B cell (primary cell): ENCODE measurements around the gene PHF13. TPM values are rescaled to one million over a fixed set of nuclear protein-coding genes. Genes with fewer than 3 reads are reported as not detected.

Source experiments
- ATAC-seq: fragments of 200-7000 bp; cut with Tn5 transposase; one replicate; pipeline ENCODE4 v1.10.0; 2021; ENCODE audit warnings: low read depth, mild to moderate bottlenecking, moderate number of reproducible peaks, moderate library complexity
- CTCF ChIA-PET: fragments of 350-600 bp; sonication (Branson Sonifier 250); formaldehyde crosslinking; loops from one replicate; lab custom pipeline; 2021; ENCODE audit warnings: antibody characterized with exemption, inconsistent platforms; lab: Charles Lee
- POLR2A ChIA-PET: fragments of 350-600 bp; sonication (Branson Sonifier 250); formaldehyde crosslinking; loops from one replicate; lab custom pipeline; 2021; ENCODE audit warnings: antibody characterized with exemption; lab: Charles Lee
- DNase-seq: peaks from one replicate; pipeline ENCODE4 v3.0.0; 2013
- H2AFZ ChIP-seq: 2 replicates; pipeline ENCODE4 v1.6.1; 2012; ENCODE audit warnings: mild to moderate bottlenecking, low read depth, low read length; ENCODE audit not compliant: insufficient read depth, poor library complexity, severe bottlenecking
- H3K27ac ChIP-seq, 2 donors: 1 replicate in 1 of 2; 2 replicates in 1 of 2; pipeline ENCODE4 v1.5.1; 2012 to 2013; ENCODE audit warnings: low read length in 2 of 2, mild to moderate bottlenecking in 2 of 2, moderate library complexity in 1 of 2
- H3K27me3 ChIP-seq, 4 experiments: fragments of 200-600 bp in 1 of 4; sonication (generic) in 1 of 4; replicated peaks in 1 of 4; 1 replicate in 2 of 4; 2 replicates in 2 of 4; pipeline versions ENCODE4 v1.6.1 to v1.7.0; 2013 to 2016; ENCODE audit warnings: low read length in 3 of 4, mild to moderate bottlenecking in 2 of 4, mixed read lengths in 1 of 4, moderate library complexity in 1 of 4; ENCODE audit not compliant: insufficient read depth in 4 of 4, control insufficient read depth in 3 of 4; ENCODE audit errors: control extremely low read depth in 1 of 4
- H3K36me3 ChIP-seq, 2 experiments: replicated peaks in 1 of 2; 1 replicate in 1 of 2; 2 replicates in 1 of 2; pipeline versions ENCODE4 v1.6.1 to v1.7.1; 2013; ENCODE audit warnings: low read length in 1 of 2; ENCODE audit not compliant: insufficient read depth in 2 of 2, control insufficient read depth in 1 of 2; ENCODE audit errors: control extremely low read depth in 1 of 2, extremely low read depth in 1 of 2
- H3K4me1 ChIP-seq, 2 donors: fragments of 200-600 bp in 1 of 2; sonication (generic) in 1 of 2; 1 replicate in 1 of 2; 2 replicates in 1 of 2; pipeline versions ENCODE4 v1.5.1 to v1.6.1; 2013 to 2017; ENCODE audit warnings: low read length in 2 of 2; ENCODE audit not compliant: control insufficient read depth in 2 of 2, insufficient read depth in 2 of 2
- H3K4me2 ChIP-seq: replicated peaks from 2 replicates; pipeline ENCODE3; 2012; ENCODE audit warnings: mild to moderate bottlenecking, low read depth, low read length; ENCODE audit not compliant: poor library complexity, severe bottlenecking
- H3K4me3 ChIP-seq, 5 experiments: fragments of 200-600 bp in 1 of 5; sonication (generic) in 1 of 5; 1 replicate in 3 of 5; 2 replicates in 2 of 5; pipeline versions ENCODE4 v1.5.1 to v1.7.0; 2011 to 2016; ENCODE audit warnings: low read length in 4 of 5, mild to moderate bottlenecking in 4 of 5, low read depth in 2 of 5, control low read depth in 1 of 5, moderate library complexity in 1 of 5; ENCODE audit not compliant: insufficient read depth in 1 of 5; ENCODE audit errors: control extremely low read depth in 1 of 5, extremely low read depth in 1 of 5
- H3K79me2 ChIP-seq: fragments of 200-600 bp; sonication (generic); one replicate; pipeline ENCODE4 v1.6.0; 2016; ENCODE audit warnings: low read length; ENCODE audit not compliant: control insufficient read depth, insufficient read depth
- H3K9ac ChIP-seq: fragments of 200-600 bp; sonication (generic); 2 replicates; pipeline ENCODE4 v1.6.1; 2017; ENCODE audit warnings: mild to moderate bottlenecking, low read length, moderate library complexity
- H3K9me3 ChIP-seq, 3 donors: one replicate each; pipeline versions ENCODE4 v1.6.1 to v1.7.1; 2013; ENCODE audit warnings: low read length in 2 of 3; ENCODE audit not compliant: control insufficient read depth in 2 of 3, insufficient read depth in 1 of 3; ENCODE audit errors: control extremely low read depth in 1 of 3
- H4K20me1 ChIP-seq: 2 replicates; pipeline ENCODE4 v1.6.0; 2012; ENCODE audit warnings: mild to moderate bottlenecking, low read length; ENCODE audit not compliant: insufficient read depth, control insufficient read depth, poor library complexity, severe bottlenecking
- H3K27ac Mint-ChIP-seq: one replicate; pipeline ENCODE4 v1.8.0; 2021; ENCODE audit warnings: mixed read lengths
- H3K27me3 Mint-ChIP-seq: one replicate; pipeline ENCODE4 v1.8.0; 2021; ENCODE audit warnings: mixed read lengths
- H3K4me1 Mint-ChIP-seq: one replicate; pipeline ENCODE4 v1.8.0; 2021; ENCODE audit warnings: mixed read lengths
- H3K4me3 Mint-ChIP-seq: one replicate; pipeline ENCODE4 v1.8.0; 2021; ENCODE audit warnings: mixed read lengths
- H3K9me3 Mint-ChIP-seq: one replicate; pipeline ENCODE4 v1.8.0; 2022; ENCODE audit warnings: mixed read lengths; ENCODE audit not compliant: insufficient read depth
- CTCF ChIP-seq: fragments of 200-600 bp; IDR thresholded peaks from one replicate; pipeline ENCODE4 v1.8.0; 2022; ENCODE audit warnings: antibody characterized with exemption, mild to moderate bottlenecking
- EZH2 ChIP-seq: IDR thresholded peaks from 2 replicates; pipeline ENCODE4 v1.6.1; 2012; ENCODE audit warnings: borderline replicate concordance, low read depth, mild to moderate bottlenecking, moderate library complexity, low read length; ENCODE audit not compliant: insufficient read depth, poor library complexity, severe bottlenecking
- WGBS: methylation state at CpG from one replicate; pipeline ENCODE4 v1.1.5; 2013; ENCODE audit warnings: missing lambda C conversion rate; ENCODE audit not compliant: insufficient coverage; 5-methylcytosine and 5-hydroxymethylcytosine counted together
- intact Hi-C: fragments of 100-400 bp; cut with micrococcal nuclease; formaldehyde crosslinking; loops from one replicate; pipeline ENCODE4 v1.10.0; 2022
- polyA plus RNA-seq: library from polyadenylated mRNA; depleted of rRNA; stranded (reverse); fragments of >200 nt; gene quantifications from 2 replicates; pipeline ENCODE4 v1.2.3, GENCODE V29; 2012
- total RNA-seq, 2 donors: library from RNA; stranded (reverse); fragments of 120-200 nt in 1 of 2; gene quantifications; 1 replicate in 1 of 2; 2 replicates in 1 of 2; pipeline versions ENCODE4 v1.2.3 to v1.2.4, GENCODE V29; 2013 to 2022

Gene PHF13
- total and polyA plus RNA-seq, 2 donors (not counting 1 experiment from before 2014, with no cell fraction given), result 5.3 to 11.0 TPM

DNA sequence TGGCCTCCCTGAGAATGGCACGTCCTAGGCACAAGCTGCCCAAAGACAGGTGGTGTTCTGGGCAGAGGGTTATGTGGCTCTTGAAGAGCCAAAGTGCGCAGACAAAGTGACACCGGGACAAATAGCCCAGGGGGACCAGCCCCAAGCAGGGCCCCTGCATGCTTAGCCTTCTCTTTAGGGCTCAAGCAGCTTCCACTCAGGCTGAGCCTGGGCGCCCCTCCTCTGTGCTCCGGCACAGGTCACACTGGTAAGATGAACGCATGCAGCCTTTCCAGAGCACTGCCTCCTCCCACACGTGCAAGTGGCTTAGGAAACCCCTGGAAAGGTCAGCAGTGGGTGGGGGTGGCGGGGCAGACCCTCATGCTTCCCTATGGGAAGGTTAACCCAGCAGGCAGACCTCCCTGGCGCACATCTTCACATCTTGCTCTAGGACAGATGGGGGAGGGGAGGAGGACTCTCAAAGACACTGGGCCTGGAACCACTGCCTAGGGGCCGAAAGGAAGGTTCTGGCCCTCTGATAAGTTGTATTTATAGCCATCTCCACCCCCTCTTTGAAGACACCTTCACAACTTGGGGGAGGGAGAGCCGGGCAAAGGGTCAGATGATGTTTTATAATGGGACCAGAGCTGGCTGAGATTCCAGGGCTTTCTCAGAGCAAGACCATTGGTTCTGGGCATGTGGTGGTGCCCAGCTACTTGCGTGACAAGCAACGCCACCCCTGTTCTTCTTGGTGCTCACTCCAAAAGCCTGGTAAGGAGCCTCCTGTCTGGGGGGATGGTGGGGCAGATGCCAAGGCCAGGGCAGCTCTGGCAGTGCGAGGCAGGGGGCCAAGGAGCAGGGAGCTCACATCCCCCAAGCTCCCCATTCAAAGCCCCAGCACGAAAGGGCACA lies 16.4 kb upstream of the PHF13 start:
- no peak overlapping the region for H2AFZ ChIP-seq
- Mint-ChIP-seq H3K9me3 (no peaks in the 10 kb centered on the region), H3K4me3 (no peak overlapping the region), H3K4me1 (peaks cover 30% of the 10 kb centered on the region), H3K27me3 (no peaks in the 10 kb centered on the region), H3K27ac (no peak overlapping the region)
- ChIA-PET POLR2A (interaction anchor here (0.6 kb wide), 1 partner anchor 17 kb away, joined by 4 read pairs; the partner anchor contains the start of gene ZBTB48), CTCF (no interaction called here)
- ATAC-seq, result no peak
- H3K27me3 ChIP-seq, result no peaks in the 10 kb centered on the region
- H3K9ac ChIP-seq, result no peak overlapping the region
- H4K20me1 ChIP-seq, result peaks cover 62% of the 10 kb centered on the region
- 97% methylated on average over 13 of the region's 15 CpGs for WGBS
- H3K36me3 ChIP-seq, result peaks cover 0 to 50% of the 10 kb centered on the region in 2 experiments
- H3K79me2 ChIP-seq, result peaks cover 59% of the 10 kb centered on the region
- TF ChIP-seq CTCF (no peak), EZH2 (no peak)
- no peaks in the 10 kb centered on the region for H3K9me3 ChIP-seq
- peaks cover 21 to 30% of the 10 kb centered on the region in 2 donors for H3K4me1 ChIP-seq
- no peak for DNase-seq
- H3K4me3 ChIP-seq, result no peak overlapping the region
- no peak overlapping the region for H3K4me2 ChIP-seq
- intact Hi-C loops, result no loop called here
- H3K27ac ChIP-seq, result no peak overlapping the region

DNA sequence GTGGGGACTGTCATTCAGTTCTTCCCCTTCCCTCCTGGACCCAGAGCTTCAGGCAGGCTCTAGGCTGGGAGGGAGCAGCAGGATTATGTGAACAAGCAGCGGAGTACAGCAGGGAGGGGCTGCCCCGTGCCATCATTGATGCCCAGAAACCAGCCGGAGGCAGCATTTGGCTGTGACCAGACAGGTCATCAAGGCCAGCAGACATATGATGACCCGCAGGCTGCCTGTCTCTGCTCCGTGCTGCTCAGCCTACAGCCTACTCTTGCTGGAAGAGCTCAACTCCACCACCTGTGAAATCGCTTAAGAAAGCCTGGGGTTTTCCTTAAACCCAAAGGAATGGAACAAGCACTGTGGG lies 15.8 kb upstream of the PHF13 start:
- H3K4me3 ChIP-seq, result no peak overlapping the region
- no peak overlapping the region for H2AFZ ChIP-seq
- WGBS, result 99% methylated on average over 6 of the region's 6 CpGs
- TF ChIP-seq EZH2 (no peak), CTCF (no peak)
- no peaks in the 10 kb centered on the region for H3K9me3 Mint-ChIP-seq
- H3K4me3 Mint-ChIP-seq, result no peak overlapping the region
- ChIA-PET CTCF (interaction anchor here (0.9 kb wide), 1 partner anchor 15 kb away, joined by 3 read pairs; no protein-coding TSS in a partner anchor), POLR2A (interaction anchor here (0.6 kb wide), 1 partner anchor 18 kb away, joined by 4 read pairs; the partner anchor contains the start of gene ZBTB48)
- H3K4me1 Mint-ChIP-seq, result peaks cover 30% of the 10 kb centered on the region
- peaks cover 21 to 30% of the 10 kb centered on the region in 2 donors for H3K4me1 ChIP-seq
- ATAC-seq (no peak), DNase-seq (no peak)
- H3K9me3 ChIP-seq, result no peaks in the 10 kb centered on the region
- intact Hi-C loops, result loop anchor here (2.0 kb wide), 1 partner anchor 15 kb away; the partner anchor contains the start of gene PHF13
- H3K79me2 ChIP-seq, result peaks cover 59% of the 10 kb centered on the region
- H3K4me2 ChIP-seq, result no peak overlapping the region
- H3K27me3 ChIP-seq, result no peaks in the 10 kb centered on the region
- H3K27me3 Mint-ChIP-seq, result no peaks in the 10 kb centered on the region
- no peak overlapping the region for H3K27ac ChIP-seq
- H4K20me1 ChIP-seq, result peaks cover 56% of the 10 kb centered on the region
- no peak overlapping the region for H3K9ac ChIP-seq
- peaks cover 0 to 48% of the 10 kb centered on the region in 2 experiments for H3K36me3 ChIP-seq
- H3K27ac Mint-ChIP-seq, result no peak overlapping the region
